ENCODE results near the gene RNASE7.

DNA sequence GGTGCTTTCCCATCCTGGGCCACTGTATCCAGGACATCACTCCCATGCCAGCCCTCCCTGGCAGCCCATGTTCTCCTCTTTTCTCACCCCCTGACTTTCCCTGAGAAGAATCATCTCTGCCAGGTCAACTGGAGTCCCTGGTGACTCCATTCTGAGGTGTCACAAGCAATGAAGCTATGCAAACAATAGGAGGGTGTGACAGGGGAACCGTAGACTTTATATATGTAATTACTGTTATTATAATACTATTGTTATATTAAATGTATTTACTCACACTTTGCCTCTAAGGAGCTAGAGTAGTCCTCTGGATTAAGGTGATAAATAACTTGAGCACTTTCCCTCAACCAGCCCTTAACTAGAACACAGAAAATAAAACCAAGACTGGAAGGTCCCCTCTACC lies 47.1 kb downstream of the RNASE7 start:
- no peak for TF ChIP-seq GATA2 (IDR thresholded peaks at IDR 0.05; ENCODE audit: low read depth, low read length)
- no peak for TF ChIP-seq GATA3 (IDR thresholded peaks at IDR 0.05; ENCODE audit: low read depth, low read length)
